ENCODE data around the gene ARHGAP9. TPM values are rescaled to one million over a fixed set of nuclear protein-coding genes. Genes with fewer than 3 reads are reported as not detected.

ARHGAP9 gene
- polyA plus RNA-seq, 1 of the 3 experiments (the other 2 are of a cell fraction) = 0.66 TPM

- H3K9me3 ChIP-seq = no peaks in the 10 kb centered on the region
- no peaks in the 10 kb centered on the region for H3K79me2 ChIP-seq (ENCODE audit: insufficient read depth)
- peak within 1 kb of the TSS; percentile 67 to 90 for H3K4me3 ChIP-seq (ENCODE audit: low read depth in 2 of 2, low read length in 1 of 2)
- TF ChIP-seq RFX5 (IDR thresholded peaks at IDR 0.05; ENCODE audit: low read length) (no peak), RAD21 (IDR thresholded peaks at IDR 0.05; ENCODE audit: low read length) (no peak), JUND (IDR thresholded peaks at IDR 0.05) (no peak), EZH2phosphoT487 (IDR thresholded peaks at IDR 0.05; ENCODE audit: borderline replicate concordance, low read depth) (no peak), SMC3 (IDR thresholded peaks at IDR 0.05; ENCODE audit: low read depth, low read length) (no peak), MXI1 (IDR thresholded peaks at IDR 0.05; ENCODE audit: low read depth, low read length) (no peak), CHD2 (IDR thresholded peaks at IDR 0.05; ENCODE audit: low read length, partially characterized antibody) (no peak), REST (IDR thresholded peaks at IDR 0.05; ENCODE audit: low read depth, low read length) (no peak), RXRA (IDR thresholded peaks at IDR 0.05; ENCODE audit: borderline replicate concordance, low read depth) (no peak), SIN3A (IDR thresholded peaks at IDR 0.05; ENCODE audit: borderline replicate concordance, low read depth, low read length) (no peak), FOXJ3 (CRISPR knock-in tag; IDR thresholded peaks at IDR 0.05) (no peak), YY1 (IDR thresholded peaks at IDR 0.05; ENCODE audit: low read depth) (no peak), TAF1 (IDR thresholded peaks at IDR 0.05; ENCODE audit: borderline replicate concordance, low read depth, low read length) (no peak), NRF1 (IDR thresholded peaks at IDR 0.05; ENCODE audit: low read depth, low read length) (no peak), EP300 (IDR thresholded peaks at IDR 0.05; ENCODE audit: borderline replicate concordance in 1 of 2, low read depth in 1 of 2, low read length in 1 of 2) (no peak), GABPA (IDR thresholded peaks at IDR 0.05; ENCODE audit: low read depth) (no peak)
- POLR2A ChIA-PET = no interaction called here
- H3K27ac ChIP-seq (ENCODE audit: low read depth in 2 of 2, low read length in 1 of 2) = peak within 1 kb of the TSS; percentile 53; a peak in 3 of 4 replicates
- WGBS (ENCODE audit: low lambda C conversion rate) = 1% methylated on average over 27 of the region's 36 CpGs
- no peaks in the 10 kb centered on the region for H3K9me2 ChIP-seq
- peaks cover 5% of the 10 kb centered on the region for H3F3A ChIP-seq (replicated peaks; ENCODE audit: insufficient read depth)
- CTCF ChIA-PET = interaction anchor here (0.6 to 13.7 kb wide), 59 partner anchors 8 to 336 kb away, joined by 3 to 391 read pairs (median 4); partner anchors contain the start of genes B4GALNT1, INHBC, MARS1 and NXPH4
- no peaks in the 10 kb centered on the region for H3K27me3 ChIP-seq (ENCODE audit: insufficient read depth)
- H3K4me2 ChIP-seq = peak within 1 kb of the TSS; percentile 94
- peak within 1 kb of the TSS; percentile 97 for H2AFZ ChIP-seq (ENCODE audit: low read depth)
- peaks cover 0 to 28% of the 10 kb centered on the region in 2 experiments; a peak in 2 of 4 replicates for H3K4me1 ChIP-seq (ENCODE audit: control insufficient read depth in 1 of 2, insufficient read depth in 2 of 2, low read depth in 1 of 2, low read length in 1 of 2)
- H3K36me3 ChIP-seq (replicated peaks in 1 of 2; ENCODE audit: control insufficient read depth in 1 of 2, insufficient read depth in 2 of 2, low read length in 1 of 2) = no peaks in the 10 kb centered on the region
- H3K9ac ChIP-seq = peak within 1 kb of the TSS; percentile 52; the same call in 1 of the 2 replicates
- peak; percentile 82 for DNase-seq
- H4K20me1 ChIP-seq (ENCODE audit: insufficient read depth) = no peaks in the 10 kb centered on the region
Measured at GRCh38 chr12:57459750-57460467, 19.8 kb downstream of the ARHGAP9 start, which contains the start of gene GLI1. Gene GLI1 (plus strand): TSS chr12:57459785. CDS start chr12:57463692, 3,907 bp downstream.

Data from SK-N-SH (cell line).